NOMO-1 treated with dmso at 0.1 percent for 144 hours (cell line): ENCODE results near the gene KHSRP.
A peak's percentile ranks its signal among the peaks of the same experiment; 100 is the strongest.

Source experiments
- DNase-seq: peaks from one replicate; lab custom pipeline; 2025; ENCODE audit not compliant: unreplicated experiment; lab: John Stamatoyannopoulos, UW

KHSRP gene

DNA sequence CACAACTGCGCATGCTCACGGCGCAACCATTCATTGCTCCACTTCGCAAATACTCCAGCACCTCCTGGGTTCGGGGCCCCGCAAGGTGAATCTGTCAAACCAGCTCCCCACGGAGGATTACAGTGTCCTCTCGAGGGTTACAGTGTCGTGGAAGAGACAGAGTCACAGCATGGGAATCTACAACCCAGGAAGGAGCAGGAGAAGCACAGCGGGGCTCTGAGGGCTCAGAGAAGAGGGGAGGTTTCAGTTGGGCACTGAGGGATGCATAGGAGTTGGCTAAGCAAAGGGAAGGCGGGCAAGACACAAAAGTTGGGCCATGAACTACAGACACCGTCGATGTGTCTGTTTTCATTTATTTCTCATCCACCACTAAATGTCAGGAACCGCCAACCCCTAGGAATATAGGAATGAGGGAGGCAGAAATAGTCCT is 30.6 kb downstream of the KHSRP start:
- DNase-seq, result no peak

DNA sequence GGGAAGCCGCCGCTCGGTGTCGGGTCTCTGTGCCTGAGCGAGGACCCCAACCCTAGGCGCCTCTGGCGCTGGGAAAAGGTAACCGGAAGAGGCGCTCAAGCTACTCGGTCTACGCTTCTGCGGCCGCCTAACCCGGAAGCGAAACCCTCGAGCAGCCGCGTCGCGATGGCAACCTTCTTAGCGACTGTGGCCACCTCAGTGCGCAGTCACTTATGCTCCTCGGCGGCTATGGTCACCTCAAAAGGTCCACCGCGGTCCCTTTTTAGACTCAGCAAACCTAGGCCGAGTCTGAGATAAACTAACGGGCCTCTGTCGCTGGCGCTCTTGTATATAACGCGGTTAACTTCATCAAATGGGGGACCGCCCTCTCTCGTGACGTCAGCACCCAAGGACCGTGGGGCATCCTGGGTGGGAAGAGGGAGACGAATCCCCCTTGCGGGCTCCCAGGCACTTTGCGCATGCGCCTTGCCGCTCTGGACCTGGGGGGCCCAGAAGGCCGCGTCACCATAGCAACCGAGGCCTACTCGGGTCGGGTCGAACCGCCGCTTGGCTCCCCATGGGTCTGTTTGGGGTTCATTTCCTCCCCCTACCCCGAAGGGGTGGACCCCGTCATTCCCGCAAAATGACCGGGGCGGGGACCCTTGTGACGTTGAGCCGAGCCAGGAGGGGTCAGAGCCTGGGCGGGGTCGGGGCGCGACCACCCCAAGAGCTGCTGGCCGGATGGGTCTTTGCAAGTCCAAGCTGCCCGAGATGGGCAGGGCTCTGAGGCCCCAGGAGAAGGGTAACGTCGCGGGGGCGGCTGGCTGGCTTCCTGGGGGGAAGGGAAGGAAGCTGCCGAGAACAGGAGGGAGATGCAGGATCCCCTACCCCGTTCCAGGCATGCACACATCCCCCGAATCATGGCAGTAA is 31.3 kb downstream of the KHSRP start, which contains the start of gene GTF2F1:
TSS of gene GTF2F1 (minus strand) at position 91 of the 909 bp plus-strand sequence. CDS start 169 bp downstream, outside the sequence.
- peak; percentile 79 for DNase-seq

DNA sequence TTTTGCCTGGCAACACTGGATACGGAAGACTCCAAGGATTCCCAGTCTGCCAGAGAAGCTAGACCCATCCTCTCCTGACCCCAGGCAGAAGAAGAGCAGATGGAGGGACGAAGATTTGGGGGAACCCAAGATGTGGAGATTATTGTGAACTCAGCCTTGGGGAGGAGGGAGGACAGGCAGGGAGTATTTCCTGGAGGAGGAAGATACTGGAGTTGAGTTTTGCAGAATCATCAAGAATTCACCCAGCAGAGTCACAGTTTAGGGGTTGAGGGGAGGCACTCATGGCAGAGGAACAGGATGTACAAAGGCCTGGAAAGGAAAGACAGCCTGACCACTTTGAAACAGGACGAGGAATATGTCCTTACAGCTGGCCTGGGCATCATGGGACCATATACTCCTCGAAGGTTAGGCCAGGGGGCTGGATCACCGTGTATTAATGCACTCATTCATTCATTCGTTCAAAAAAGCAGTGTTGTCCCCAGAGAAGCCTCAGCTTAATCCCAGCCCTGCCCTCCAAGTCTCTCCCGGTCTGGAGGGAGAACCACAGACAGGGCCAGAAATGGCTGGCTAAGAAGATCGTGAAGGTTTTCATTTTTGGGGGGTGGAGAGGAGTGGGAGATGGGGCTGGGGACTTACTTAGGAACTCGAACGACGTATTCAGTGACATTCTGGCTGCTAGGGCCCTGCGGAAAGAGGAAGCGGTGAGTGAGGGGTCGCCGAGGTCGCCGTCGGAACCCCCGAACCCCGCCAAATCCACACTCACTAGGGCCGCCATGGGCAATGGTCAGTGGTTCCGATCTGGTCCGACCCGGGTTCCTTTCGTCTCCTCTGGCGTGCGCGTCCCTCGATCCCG is 32.2 kb downstream of the KHSRP start:
- no peak for DNase-seq

DNA sequence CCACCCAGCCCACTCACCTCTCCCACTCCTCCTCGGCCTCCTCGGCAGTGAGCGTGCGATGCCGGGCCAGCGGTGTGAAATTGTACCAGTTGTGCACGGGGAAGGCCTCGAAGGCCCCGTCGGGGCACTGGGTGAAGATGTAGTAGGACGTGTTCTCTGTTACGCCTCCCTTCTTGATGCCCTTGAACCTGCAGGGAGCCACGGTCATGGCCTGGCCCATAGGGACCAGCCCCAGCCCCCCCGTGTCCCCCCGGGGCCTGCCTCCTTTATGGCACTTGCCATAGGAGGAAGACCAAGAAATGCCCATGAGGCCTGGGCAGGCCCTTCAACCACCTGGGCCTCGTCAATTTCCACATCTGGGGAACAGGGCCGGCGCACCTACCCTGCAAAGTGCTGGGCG is 37.2 kb downstream of the KHSRP start:
- no peak for DNase-seq

GRCh38 chr19:6384381-6384780 is 40.2 kb downstream of the KHSRP start:
- DNase-seq, result no peak

- DNase-seq, result no peak
Observed at GRCh38 chr19:6383188-6383587, 41.4 kb downstream of the KHSRP start.

- DNase-seq, result no peak
Observed at GRCh38 chr19:6381030-6381750, 43.4 kb downstream of the KHSRP start.

- DNase-seq, result no peak
Observed at GRCh38 chr19:6379744-6380143, 44.9 kb downstream of the KHSRP start.

- no peak for DNase-seq
Observed at GRCh38 chr19:6378486-6378885, 46.1 kb downstream of the KHSRP start.

DNA sequence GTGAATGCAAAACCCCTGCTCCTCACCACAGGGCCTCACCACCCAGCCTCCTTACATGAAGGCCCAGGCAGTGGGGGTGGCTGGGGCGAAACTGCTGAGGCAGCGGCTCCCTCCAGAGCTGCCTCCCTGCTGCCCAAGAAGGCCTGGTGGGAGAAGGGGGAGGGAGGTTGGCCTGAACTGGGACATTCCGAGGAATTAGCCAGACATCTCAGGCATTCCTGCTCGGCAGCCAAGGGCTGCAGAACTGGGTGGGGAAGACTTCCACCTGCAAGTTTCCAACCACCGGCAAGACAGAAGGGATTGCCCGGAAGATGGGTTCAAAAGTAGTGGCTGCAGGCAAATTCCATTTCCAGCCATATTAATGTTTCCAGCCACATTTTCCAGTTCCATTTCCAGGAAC is 46.6 kb downstream of the KHSRP start:
- no peak for DNase-seq

DNA sequence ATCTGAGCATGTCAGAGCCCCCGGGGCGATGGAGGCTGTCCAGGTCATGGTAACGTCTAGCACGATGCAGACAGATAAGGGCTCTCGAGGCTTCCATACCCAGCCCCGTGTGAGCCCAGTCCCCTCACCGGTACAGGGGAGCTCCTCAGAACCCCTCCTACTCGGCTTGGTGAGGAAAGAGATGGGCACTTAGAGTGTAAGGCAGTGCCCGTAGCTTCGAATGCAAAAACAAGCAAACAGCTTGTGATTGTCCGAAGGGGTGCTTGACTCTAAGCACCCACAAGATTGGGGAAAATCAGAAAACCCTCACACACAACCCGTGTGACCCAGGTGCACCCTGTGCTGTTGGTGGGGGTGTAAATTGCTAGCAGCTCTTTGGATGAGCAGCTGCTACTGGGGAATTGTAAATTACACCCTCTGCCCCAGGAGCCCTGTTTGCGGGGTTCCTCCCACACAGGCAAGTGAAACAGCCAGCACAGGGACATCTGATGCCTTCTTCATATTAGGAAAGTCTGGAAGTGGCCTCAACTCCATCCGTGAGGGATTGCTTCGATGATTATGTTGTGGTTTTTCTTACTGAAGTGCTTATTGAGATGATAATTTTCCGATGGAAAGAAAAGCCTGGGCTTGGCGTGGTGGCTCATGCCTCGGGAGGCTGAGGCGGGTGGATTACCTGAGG is 48.0 kb downstream of the KHSRP start:
- DNase-seq, result no peak

DNA sequence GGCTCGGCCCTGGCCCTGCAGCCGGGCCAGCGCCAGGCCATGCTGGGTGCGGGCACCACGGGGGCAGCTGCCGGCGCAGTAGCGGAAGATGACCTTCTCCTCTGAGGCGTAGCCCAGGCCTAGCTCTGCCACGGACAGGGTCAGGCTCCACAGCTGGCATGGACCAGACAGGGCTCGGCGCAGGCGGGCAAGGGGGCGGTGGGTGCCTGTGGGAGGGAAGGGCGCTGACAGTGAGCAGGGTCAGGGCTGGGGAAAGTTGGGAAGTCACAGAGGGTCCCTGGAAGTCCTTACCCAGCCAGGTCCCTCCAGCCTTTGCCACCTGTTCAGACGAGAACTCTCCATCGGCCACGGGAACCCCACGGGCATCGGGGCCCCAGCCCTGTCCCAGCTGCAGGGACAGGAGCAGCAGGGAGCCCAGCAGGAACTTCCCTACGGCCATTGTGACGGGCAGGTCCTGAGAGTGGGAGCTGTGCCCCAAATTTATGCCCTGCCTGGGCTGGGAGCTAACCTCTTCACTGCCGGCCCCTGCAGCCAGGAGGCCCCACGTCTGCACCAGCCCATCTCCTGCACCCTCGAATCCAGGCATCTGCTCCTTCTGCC is 49.1 kb downstream of the KHSRP start, which contains the start of gene PSPN:
TSS of gene PSPN (minus strand) at position 523 of the 600 bp plus-strand sequence. CDS start at position 439, 84 bp downstream.
- DNase-seq, result no peak

GRCh38 chr19:6374711-6375410 is 49.8 kb downstream of the KHSRP start:
- no peak for DNase-seq

- no peak for DNase-seq
Observed at GRCh38 chr19:6374161-6374709, 50.4 kb downstream of the KHSRP start.

DNA sequence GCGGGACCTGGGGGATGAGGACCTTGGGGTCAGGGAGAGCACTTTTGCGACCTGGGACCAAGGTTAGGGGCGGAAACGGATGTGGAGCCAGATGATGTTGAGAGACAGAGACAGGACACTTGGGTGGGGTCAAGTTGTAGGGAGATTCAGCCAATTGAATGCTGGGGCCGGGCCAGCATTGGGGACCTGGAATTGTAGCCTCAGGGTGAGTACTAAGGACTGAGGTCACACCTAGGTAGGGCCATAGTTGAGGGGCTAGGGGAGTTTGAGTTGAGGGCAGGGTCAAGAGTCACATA is 50.9 kb downstream of the KHSRP start:
- DNase-seq, result no peak

DNA sequence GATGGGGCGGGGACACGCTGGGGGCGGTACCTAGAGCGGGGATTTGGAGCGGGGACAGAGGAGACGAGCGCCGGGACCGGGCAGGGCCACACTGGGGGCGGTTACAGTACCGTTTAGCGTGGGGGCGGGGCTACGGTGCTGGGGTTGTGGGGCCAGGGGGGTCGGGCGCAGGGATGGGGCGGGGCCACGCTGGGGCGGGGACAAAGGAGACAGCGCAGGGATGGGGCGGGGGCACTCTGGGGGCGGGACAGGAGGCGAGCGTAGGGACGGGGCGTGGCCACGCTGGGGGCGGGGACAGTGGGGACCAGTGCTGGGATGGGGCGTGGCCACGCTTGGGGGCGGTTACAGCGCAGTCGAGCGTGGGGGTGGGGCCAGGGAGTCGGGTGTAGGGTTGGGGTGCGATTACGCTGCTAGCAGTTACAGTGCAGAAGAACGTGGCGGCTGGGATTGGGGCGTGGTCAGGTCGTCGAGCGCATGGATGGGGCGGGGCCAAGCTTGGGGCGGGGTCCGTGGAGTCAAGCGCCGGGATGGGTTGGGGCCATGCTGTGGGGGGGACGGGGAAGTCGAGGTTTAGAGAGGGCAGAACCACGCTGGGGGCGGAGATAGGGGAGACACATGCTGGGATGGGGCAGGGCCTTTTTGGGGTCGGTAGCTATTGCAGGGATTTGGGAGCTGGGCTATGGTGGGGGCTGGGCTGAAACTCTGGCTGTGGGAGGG is 51.4 kb downstream of the KHSRP start:
- DNase-seq, result peak; percentile 95

DNA sequence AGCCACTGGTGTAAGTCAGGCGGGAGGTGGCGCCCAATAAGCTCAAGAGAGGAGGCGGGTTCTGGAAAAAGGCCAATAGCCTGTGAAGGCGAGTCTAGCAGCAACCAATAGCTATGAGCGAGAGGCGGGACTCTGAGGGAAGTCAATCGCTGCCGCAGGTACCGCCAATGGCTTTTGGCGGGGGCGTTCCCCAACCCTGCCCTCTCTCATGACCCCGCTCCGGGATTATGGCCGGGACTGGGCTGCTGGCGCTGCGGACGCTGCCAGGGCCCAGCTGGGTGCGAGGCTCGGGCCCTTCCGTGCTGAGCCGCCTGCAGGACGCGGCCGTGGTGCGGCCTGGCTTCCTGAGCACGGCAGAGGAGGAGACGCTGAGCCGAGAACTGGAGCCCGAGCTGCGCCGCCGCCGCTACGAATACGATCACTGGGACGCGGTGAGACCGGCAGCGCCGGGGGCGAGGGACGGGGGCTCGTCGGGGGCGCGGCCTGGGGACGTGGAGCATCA is 52.0 kb downstream of the KHSRP start, which contains the start of gene ALKBH7:
TSS of gene ALKBH7 (plus strand) at position 201 of the 502 bp plus-strand sequence. CDS start at position 228, 27 bp downstream.
- peak; percentile 99 for DNase-seq

- DNase-seq, result no peak
Observed at GRCh38 chr19:6364353-6364752, 60.3 kb downstream of the KHSRP start.
